Endothelial cell of umbilical vein (primary cell): ENCODE data around the gene LRRC27. TPM values are rescaled to one million over a fixed set of nuclear protein-coding genes. Genes with fewer than 3 reads are reported as not detected.

ENCODE experiments used
- BruUV-seq: library from RNA; stranded (reverse); fragments of 400-500 nt; replicated peaks from 2 replicates; lab custom pipeline; 2021; lab: Mats Ljungman, UMichigan
- CTCF ChIA-PET: fragments of 300-600, 350-600 bp; sonication (Branson Sonifier 250); formaldehyde crosslinking; loops from one replicate; lab custom pipeline; 2021; ENCODE audit warnings: antibody characterized with exemption, inconsistent platforms; lab: Charles Lee
- POLR2A ChIA-PET: fragments of 300-600, 350-600 bp; sonication (Branson Sonifier 250); formaldehyde crosslinking; loops from one replicate; lab custom pipeline; 2021; ENCODE audit warnings: antibody characterized with exemption, inconsistent platforms; lab: Charles Lee
- DNase-seq: peaks from one replicate; pipeline ENCODE4 v3.0.0-alpha.2; 2011; ENCODE audit warnings: low read depth, low spot score
- FAIRE-seq: peaks from 2 replicates; lab custom pipeline; 2011; peaks lifted over from hg19 to GRCh38; lab: Jason Lieb, UNC
- H2AFZ ChIP-seq: 2 replicates; pipeline ENCODE4 v1.6.0; 2012; ENCODE audit warnings: low read depth, low read length, control low read depth, inconsistent platforms
- H3K27ac ChIP-seq: 2 replicates; pipeline ENCODE4 v1.5.1; 2011; ENCODE audit warnings: low read depth, mild to moderate bottlenecking, control low read depth, low read length, moderate library complexity; ENCODE audit not compliant: insufficient read depth
- H3K27me3 ChIP-seq, 2 experiments: 2 replicates each; pipeline versions ENCODE4 v1.6.0 to v1.6.1; 2011; ENCODE audit warnings: low read length in 2 of 2, mixed read lengths in 1 of 2; ENCODE audit not compliant: control insufficient read depth in 2 of 2, insufficient read depth in 2 of 2
- H3K36me3 ChIP-seq, 2 experiments: 2 replicates in 1 of 2; 3 replicates in 1 of 2; pipeline ENCODE4 v1.5.1; 2011; ENCODE audit warnings: low read length in 2 of 2, mild to moderate bottlenecking in 1 of 2, moderate library complexity in 1 of 2; ENCODE audit not compliant: control insufficient read depth in 2 of 2, insufficient read depth in 2 of 2; ENCODE audit errors: extremely low read depth in 1 of 2
- H3K4me1 ChIP-seq: 3 replicates; pipeline ENCODE4 v1.5.1; 2011; ENCODE audit warnings: mild to moderate bottlenecking, low read length; ENCODE audit not compliant: control insufficient read depth, insufficient read depth; ENCODE audit errors: extremely low read depth
- H3K4me2 ChIP-seq: 2 replicates; pipeline ENCODE4 v1.6.1; 2011; ENCODE audit warnings: low read length, control low read depth, mixed read lengths; ENCODE audit not compliant: insufficient read depth
- H3K4me3 ChIP-seq, 3 experiments: fragments of 200-600 bp in 1 of 3; sonication (generic), shearing (Covaris generic) in 1 of 3; replicated peaks in 1 of 3; 2 replicates each; pipeline ENCODE4 v1.5.1; 2011 to 2016; ENCODE audit warnings: control low read depth in 3 of 3, low read length in 3 of 3, mild to moderate bottlenecking in 2 of 3, inconsistent platforms in 1 of 3, low read depth in 1 of 3, moderate library complexity in 1 of 3; ENCODE audit not compliant: insufficient read depth in 1 of 3
- H3K79me2 ChIP-seq: 2 replicates; pipeline ENCODE4 v1.6.0; 2012; ENCODE audit warnings: low read length, inconsistent platforms; ENCODE audit not compliant: control insufficient read depth, insufficient read depth
- H3K9ac ChIP-seq: replicated peaks from 2 replicates; pipeline ENCODE3; 2011; ENCODE audit warnings: low read length, control low read depth; ENCODE audit not compliant: insufficient read depth; ENCODE audit errors: extremely low read depth
- H3K9me1 ChIP-seq: replicated peaks from 3 replicates; pipeline ENCODE4 v1.6.0; 2011; ENCODE audit warnings: mild to moderate bottlenecking, low read length; ENCODE audit not compliant: control insufficient read depth, insufficient read depth; ENCODE audit errors: extremely low read depth
- H3K9me3 ChIP-seq: replicated peaks from 2 replicates; pipeline ENCODE4 v1.5.1; 2012; ENCODE audit warnings: low read length, inconsistent platforms; ENCODE audit not compliant: control insufficient read depth, insufficient read depth
- H4K20me1 ChIP-seq: replicated peaks from 2 replicates; pipeline ENCODE3; 2011; ENCODE audit warnings: mild to moderate bottlenecking, low read length; ENCODE audit not compliant: control insufficient read depth, insufficient read depth; ENCODE audit errors: extremely low read depth
- EZH2 ChIP-seq: IDR thresholded peaks from 2 replicates; pipeline ENCODE4 v1.6.1; 2012; ENCODE audit warnings: borderline replicate concordance, low read depth, mild to moderate bottlenecking, moderate library complexity, low read length, inconsistent platforms; ENCODE audit not compliant: severe bottlenecking
- FOS ChIP-seq: IDR thresholded peaks from 2 replicates; pipeline ENCODE4 v1.6.1; 2011; ENCODE audit warnings: mild to moderate bottlenecking, low read length, moderate library complexity, borderline replicate concordance; ENCODE audit not compliant: insufficient read depth
- GATA2 ChIP-seq: IDR thresholded peaks from 2 replicates; pipeline ENCODE4 v1.7.0; 2011; ENCODE audit warnings: low read depth, mild to moderate bottlenecking, moderate library complexity, mixed read lengths, low read length; ENCODE audit not compliant: insufficient read length, insufficient read depth
- JUN ChIP-seq: IDR thresholded peaks from 2 replicates; pipeline ENCODE4 v1.6.1; 2011; ENCODE audit warnings: borderline replicate concordance, low read depth; ENCODE audit not compliant: insufficient read length, insufficient read depth
- MYC ChIP-seq: IDR thresholded peaks from one replicate; pipeline ENCODE4 v1.6.1; 2011; ENCODE audit warnings: mild to moderate bottlenecking, low read depth, low read length
- POLR2A ChIP-seq: IDR thresholded peaks from 2 replicates; pipeline ENCODE4 v1.6.1; 2012; ENCODE audit warnings: low read depth, mild to moderate bottlenecking, control low read depth, low read length
- POLR2AphosphoS5 ChIP-seq: IDR thresholded peaks from 2 replicates; pipeline ENCODE4 v1.6.1; 2012; ENCODE audit warnings: low read depth, mild to moderate bottlenecking, control low read depth, low read length, moderate library complexity; ENCODE audit not compliant: insufficient read depth
- dilution Hi-C: fragments of 300-500 bp; cut with MboI; formaldehyde crosslinking; loops from one replicate; pipeline ENCODE4 v1.15.0; 2019; ENCODE audit warnings: low sequenced_read_pairs; ENCODE audit not compliant: extremely low pct_ligation_motif_present
- intact Hi-C: fragments of 100-400 bp; cut with micrococcal nuclease; formaldehyde crosslinking; loops from one replicate; pipeline ENCODE4 v1.10.0; 2022
- polyA plus RNA-seq, 4 experiments: library from polyadenylated mRNA; depleted of rRNA in 3 of 4; stranded (reverse) in 3 of 4; unstranded in 1 of 4; fragments of >200 nt; gene quantifications; 2 replicates each; pipeline versions ENCODE4 v1.2.1 to v1.2.3, GENCODE V29; 2011 to 2012; ENCODE audit warnings: missing spikeins in 1 of 4
- total RNA-seq: library from RNA; stranded (reverse); gene quantifications from 2 replicates; pipeline ENCODE4 v1.2.3, GENCODE V29; 2021
- TF ChIP-seq, protein P1 (sequence below), 2 donors: IDR thresholded peaks; 1 replicate in 1 of 2; 2 replicates in 1 of 2; pipeline ENCODE4 v1.5.1; 2011; ENCODE audit warnings: low read length in 2 of 2, mild to moderate bottlenecking in 2 of 2, moderate library complexity in 2 of 2, control low read depth in 1 of 2, inconsistent platforms in 1 of 2, low read depth in 1 of 2; ENCODE audit not compliant: insufficient read depth in 1 of 2; ENCODE audit errors: extremely low read depth in 1 of 2
- TF ChIP-seq, protein P2 (sequence below): IDR thresholded peaks from 2 replicates; pipeline ENCODE4 v1.6.1; 2011; ENCODE audit not compliant: insufficient read depth, insufficient read length

Gene LRRC27
- total and polyA plus RNA-seq, 2 donors (not counting 3 experiments of a cell fraction or from before 2014, with no cell fraction given) = 8.3 to 13.6 TPM

DNA sequence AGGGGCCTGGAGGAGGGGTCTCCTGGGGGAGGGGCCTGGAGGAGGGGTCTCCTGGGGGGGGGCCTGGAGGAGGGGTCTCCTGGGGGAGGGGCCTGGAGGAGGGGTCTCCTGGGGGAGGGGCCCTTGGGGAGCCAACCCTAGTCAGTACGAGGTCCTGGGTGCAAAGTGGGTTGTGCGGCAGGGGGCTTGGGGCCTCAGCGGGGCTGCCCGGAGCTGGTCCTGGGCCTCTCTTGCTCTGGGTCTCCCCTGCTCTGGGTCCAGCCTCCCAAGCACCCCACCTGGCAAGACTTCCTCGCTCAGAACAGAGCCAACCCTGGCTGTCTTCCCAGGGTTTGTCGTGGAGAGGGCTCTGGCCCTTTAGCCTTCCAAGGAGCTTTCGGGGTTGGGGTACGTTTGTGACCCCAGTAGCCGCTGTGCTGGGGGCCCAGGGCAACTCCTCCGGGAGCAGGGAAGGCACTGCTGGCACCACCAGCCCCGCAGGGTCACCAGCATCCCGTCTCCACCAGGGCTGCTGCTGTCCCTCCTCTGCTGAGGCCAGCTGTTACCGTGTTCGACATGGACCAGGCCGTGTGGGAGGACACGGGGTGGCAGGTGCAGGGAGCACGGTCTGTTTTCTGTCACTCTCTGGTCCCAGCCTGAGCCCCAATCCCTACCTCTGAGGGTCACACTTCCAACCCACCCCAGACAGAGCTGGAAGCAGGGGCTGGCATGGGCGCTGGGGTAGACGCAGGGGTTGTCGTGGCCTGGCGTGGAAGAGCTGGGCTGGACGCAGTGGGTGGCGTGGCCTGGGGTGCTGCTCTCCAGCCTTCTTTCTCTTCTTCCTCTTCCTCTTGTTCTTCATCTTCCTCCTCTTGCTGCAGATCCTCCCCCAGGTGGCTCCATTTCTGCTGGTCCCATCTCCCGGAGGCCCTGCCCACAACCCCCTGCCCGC is 87.8 kb downstream of the LRRC27 start:
- FAIRE-seq = no peak
- dilution Hi-C loops = no loop called here
- ChIA-PET CTCF (interaction anchor here (1.2 kb wide), 1 partner anchor 25 kb away, joined by 3 read pairs; no protein-coding TSS in a partner anchor), POLR2A (no interaction called here)
- Histone ChIP-seq H3K27me3 (no peaks in the 10 kb centered on the region), H3K9me3 (no peaks in the 10 kb centered on the region), H3K9me1 (no peaks in the 10 kb centered on the region), H4K20me1 (no peaks in the 10 kb centered on the region), H3K27ac (no peak overlapping the region), H3K4me2 (no peak overlapping the region), H2AFZ (no peak overlapping the region), H3K36me3 (no peaks in the 10 kb centered on the region), H3K4me1 (peaks cover 15% of the 10 kb centered on the region), H3K9ac (no peak overlapping the region), H3K4me3 (no peak overlapping the region), H3K79me2 (no peaks in the 10 kb centered on the region)
- no peak for DNase-seq
- intact Hi-C loops = no loop called here
- no TSS peak for BruUV-seq
- no peak for TF ChIP-seq FOS
- no peak for TF ChIP-seq POLR2AphosphoS5
- no peak for TF ChIP-seq POLR2A
- no peak for TF ChIP-seq EZH2
- TF ChIP-seq, protein P1, sequence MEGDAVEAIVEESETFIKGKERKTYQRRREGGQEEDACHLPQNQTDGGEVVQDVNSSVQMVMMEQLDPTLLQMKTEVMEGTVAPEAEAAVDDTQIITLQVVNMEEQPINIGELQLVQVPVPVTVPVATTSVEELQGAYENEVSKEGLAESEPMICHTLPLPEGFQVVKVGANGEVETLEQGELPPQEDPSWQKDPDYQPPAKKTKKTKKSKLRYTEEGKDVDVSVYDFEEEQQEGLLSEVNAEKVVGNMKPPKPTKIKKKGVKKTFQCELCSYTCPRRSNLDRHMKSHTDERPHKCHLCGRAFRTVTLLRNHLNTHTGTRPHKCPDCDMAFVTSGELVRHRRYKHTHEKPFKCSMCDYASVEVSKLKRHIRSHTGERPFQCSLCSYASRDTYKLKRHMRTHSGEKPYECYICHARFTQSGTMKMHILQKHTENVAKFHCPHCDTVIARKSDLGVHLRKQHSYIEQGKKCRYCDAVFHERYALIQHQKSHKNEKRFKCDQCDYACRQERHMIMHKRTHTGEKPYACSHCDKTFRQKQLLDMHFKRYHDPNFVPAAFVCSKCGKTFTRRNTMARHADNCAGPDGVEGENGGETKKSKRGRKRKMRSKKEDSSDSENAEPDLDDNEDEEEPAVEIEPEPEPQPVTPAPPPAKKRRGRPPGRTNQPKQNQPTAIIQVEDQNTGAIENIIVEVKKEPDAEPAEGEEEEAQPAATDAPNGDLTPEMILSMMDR (IDR thresholded peaks at IDR 0.05; ENCODE audit: extremely low read depth in 1 of 2, insufficient read depth in 1 of 2, low read depth in 1 of 2, low read length in 2 of 2) = no peak
- TF ChIP-seq, protein P2, sequence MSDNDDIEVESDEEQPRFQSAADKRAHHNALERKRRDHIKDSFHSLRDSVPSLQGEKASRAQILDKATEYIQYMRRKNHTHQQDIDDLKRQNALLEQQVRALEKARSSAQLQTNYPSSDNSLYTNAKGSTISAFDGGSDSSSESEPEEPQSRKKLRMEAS = no peak
- no peak for TF ChIP-seq MYC
- TF ChIP-seq GATA2 = no peak
- TF ChIP-seq JUN = no peak
